ENCODE data around the gene FADS6. TPM values are rescaled to one million over a fixed set of nuclear protein-coding genes. Genes with fewer than 3 reads are reported as not detected.
A peak's percentile ranks its signal among the peaks of the same experiment; 100 is the strongest.

Gene FADS6
- polyA plus RNA-seq, 3 donors: not detected

- H3K27ac Mint-ChIP-seq: no peak overlapping the region
- H3K9me3 ChIP-seq (replicated peaks in 1 of 2; ENCODE audit: control insufficient read depth in 1 of 2, insufficient read depth in 1 of 2, low read length in 2 of 2): peaks cover 0 to 4% of the 10 kb centered on the region in 2 donors
- no peaks in the 10 kb centered on the region for H3K36me3 ChIP-seq (replicated peaks in 1 of 2; ENCODE audit: control insufficient read depth in 1 of 2, insufficient read depth in 2 of 2, low read length in 2 of 2)
- H3K27me3 ChIP-seq (ENCODE audit: control insufficient read depth in 2 of 2, insufficient read depth in 2 of 2, low read length in 2 of 2): peaks cover 21 to 64% of the 10 kb centered on the region in 2 donors
- no peak for TF ChIP-seq CTCF (IDR thresholded peaks at IDR 0.05)
- no peak for DNase-seq
- peak overlapping the region in 1 of 2 donors; percentile 72 for H3K4me3 Mint-ChIP-seq
- H3K4me3 ChIP-seq (replicated peaks in 1 of 3; ENCODE audit: low read depth in 2 of 3, low read length in 3 of 3): no peak overlapping the region
- peaks cover 3% of the 10 kb centered on the region for H3K4me1 Mint-ChIP-seq
- intact Hi-C loops (cut with micrococcal nuclease): loop anchor here in 1 of 2 donors (5.0 kb wide), 1 partner anchor 44 kb away; no protein-coding TSS in a partner anchor
- H3K9ac ChIP-seq (ENCODE audit: insufficient read depth, low read length, poor library complexity, severe bottlenecking): no peak overlapping the region
- 62% methylated on average over 19 of the region's 29 CpGs for WGBS (ENCODE audit: insufficient coverage)
- H3K4me2 ChIP-seq (replicated peaks; ENCODE audit: extremely low read depth, low read length, poor library complexity, severe bottlenecking): no peak overlapping the region
- H2AFZ ChIP-seq (ENCODE audit: insufficient read depth, low read depth, low read length, poor library complexity, severe bottlenecking): no peak overlapping the region
- peaks cover 0 to under 1% of the 10 kb centered on the region in 2 donors for H3K36me3 Mint-ChIP-seq
- no peak overlapping the region for H3K27ac ChIP-seq (ENCODE audit: low read depth in 1 of 2, low read length in 2 of 2)
- H3K9me3 Mint-ChIP-seq: peaks cover 0 to 9% (median 2%) of the 10 kb centered on the region in 7 donors
- peaks cover 65 to 82% (median 67%) of the 10 kb centered on the region in 3 donors for H3K27me3 Mint-ChIP-seq (ENCODE audit: low read depth in 3 of 3)
- H4K20me1 ChIP-seq (ENCODE audit: insufficient read depth, low read length): no peaks in the 10 kb centered on the region
- no peaks in the 10 kb centered on the region for H3K79me2 ChIP-seq (ENCODE audit: insufficient read depth, low read length)
- H3K4me1 ChIP-seq (ENCODE audit: control insufficient read depth in 1 of 2, insufficient read depth in 2 of 2, low read length in 2 of 2): peaks cover 2 to 9% of the 10 kb centered on the region in 2 donors
Measured at GRCh38 chr17:74851612-74852236, 41.7 kb downstream of the FADS6 start.

- Histone ChIP-seq H3K4me2 (replicated peaks; ENCODE audit: extremely low read depth, low read length, poor library complexity, severe bottlenecking) (no peak overlapping the region), H3K9ac (ENCODE audit: insufficient read depth, low read length, poor library complexity, severe bottlenecking) (no peak overlapping the region), H3K4me1 (ENCODE audit: control insufficient read depth in 1 of 2, insufficient read depth in 2 of 2, low read length in 2 of 2) (peaks cover 2 to 9% of the 10 kb centered on the region in 2 donors), H3K36me3 (replicated peaks in 1 of 2; ENCODE audit: control insufficient read depth in 1 of 2, insufficient read depth in 2 of 2, low read length in 2 of 2) (no peaks in the 10 kb centered on the region), H3K9me3 (replicated peaks in 1 of 2; ENCODE audit: control insufficient read depth in 1 of 2, insufficient read depth in 1 of 2, low read length in 2 of 2) (peaks cover 0 to 4% of the 10 kb centered on the region in 2 donors), H3K4me3 (replicated peaks in 1 of 3; ENCODE audit: low read depth in 2 of 3, low read length in 3 of 3) (no peak overlapping the region), H3K79me2 (ENCODE audit: insufficient read depth, low read length) (no peaks in the 10 kb centered on the region), H3K27me3 (ENCODE audit: control insufficient read depth in 2 of 2, insufficient read depth in 2 of 2, low read length in 2 of 2) (peaks cover 21 to 58% of the 10 kb centered on the region in 2 donors), H2AFZ (ENCODE audit: insufficient read depth, low read depth, low read length, poor library complexity, severe bottlenecking) (no peak overlapping the region), H4K20me1 (ENCODE audit: insufficient read depth, low read length) (no peaks in the 10 kb centered on the region), H3K27ac (ENCODE audit: low read depth in 1 of 2, low read length in 2 of 2) (no peak overlapping the region)
- Mint-ChIP-seq H3K4me1 (peaks cover 3% of the 10 kb centered on the region), H3K27ac (no peak overlapping the region), H3K27me3 (ENCODE audit: low read depth in 3 of 3) (peaks cover 57 to 75% (median 59%) of the 10 kb centered on the region in 3 donors), H3K9me3 (peaks cover 0 to 9% (median 2%) of the 10 kb centered on the region in 7 donors), H3K4me3 (peak overlapping the region in 1 of 2 donors; percentile 72), H3K36me3 (peaks cover 0 to 3% of the 10 kb centered on the region in 2 donors)
- WGBS (ENCODE audit: insufficient coverage): 79% methylated on average over 2 of the region's 3 CpGs
- intact Hi-C loops (cut with micrococcal nuclease): loop anchor here in 1 of 2 donors (5.0 kb wide), 1 partner anchor 44 kb away; no protein-coding TSS in a partner anchor
- TF ChIP-seq CTCF (IDR thresholded peaks at IDR 0.05): no peak
- no peak for DNase-seq
Measured at GRCh38 chr17:74850914-74851313, 42.5 kb downstream of the FADS6 start.

Measured in CD14-positive monocyte (primary cell).